Measurements from ENCODE around the gene CYFIP2. TPM values are rescaled to one million over a fixed set of nuclear protein-coding genes. Genes with fewer than 3 reads are reported as not detected.
A peak's percentile ranks its signal among the peaks of the same experiment; 100 is the strongest.

The CYFIP2 gene
- total RNA-seq, 4 donors from 2014 or later, result 4.2 to 10.3 (median 8.1) TPM

GRCh38 chr5:157324237-157324636 lies 58.3 kb downstream of the CYFIP2 start:
- Histone ChIP-seq H3K36me3 (peaks cover 0 to 7% (median 0%) of the 10 kb centered on the region in 3 donors), H3K9me3 (no peaks in the 10 kb centered on the region), H3K4me3 (no peak overlapping the region), H3K27ac (no peak overlapping the region), H3K27me3 (no peaks in the 10 kb centered on the region), H3K4me1 (peaks cover 0 to 9% (median 0%) of the 10 kb centered on the region in 3 donors)
- intact Hi-C loops (cut with DNase I), result loop anchor here (10.0 kb wide), 1 partner anchor 169 kb away; no protein-coding TSS in a partner anchor
- no peak for DNase-seq
- TF ChIP-seq CTCF (IDR thresholded peaks at IDR 0.05) (peak in 1 of 6 experiments; percentile 37), POLR2A (IDR thresholded peaks at IDR 0.05) (no peak)
- WGBS, 2 donors, result 90 to 91% methylated on average over 7 of the region's 7 CpGs

GRCh38 chr5:157326440-157327005 lies 60.6 kb downstream of the CYFIP2 start:
- TF ChIP-seq CTCF (IDR thresholded peaks at IDR 0.05) (no peak), POLR2A (IDR thresholded peaks at IDR 0.05) (no peak)
- H3K4me1 ChIP-seq, result peaks cover 0 to 9% (median 0%) of the 10 kb centered on the region in 3 donors
- H3K36me3 ChIP-seq, result peaks cover 0 to 12% (median 0%) of the 10 kb centered on the region in 3 donors
- H3K4me3 ChIP-seq, result no peak overlapping the region
- intact Hi-C loops (cut with DNase I), result loop anchor here (10.0 kb wide), 1 partner anchor 172 kb away; no protein-coding TSS in a partner anchor
- H3K27me3 ChIP-seq, result no peaks in the 10 kb centered on the region
- H3K27ac ChIP-seq, result no peak overlapping the region
- 71 to 87% methylated on average over 5 to 7 of the region's 7 CpGs for WGBS, 2 donors
- H3K9me3 ChIP-seq, result no peaks in the 10 kb centered on the region
- DNase-seq, result no peak

- TF ChIP-seq CTCF (IDR thresholded peaks at IDR 0.05) (no peak), POLR2A (IDR thresholded peaks at IDR 0.05) (no peak)
- no peak for DNase-seq
- intact Hi-C loops (cut with DNase I), result loop anchor here (10.0 kb wide), 1 partner anchor 173 kb away; no protein-coding TSS in a partner anchor
- no peaks in the 10 kb centered on the region for H3K9me3 ChIP-seq
- peaks cover 0 to 12% (median 0%) of the 10 kb centered on the region in 3 donors for H3K36me3 ChIP-seq
- WGBS, 2 donors, result 63 to 69% methylated on average over 2 to 3 of the region's 3 CpGs
- H3K27me3 ChIP-seq, result no peaks in the 10 kb centered on the region
- no peak overlapping the region for H3K27ac ChIP-seq
- no peak overlapping the region for H3K4me3 ChIP-seq
- H3K4me1 ChIP-seq, result peaks cover 0 to 9% (median 0%) of the 10 kb centered on the region in 3 donors
These were observed 61.8 kb downstream of the CYFIP2 start for GRCh38 chr5:157327771-157328170.

- intact Hi-C loops (cut with DNase I), result loop anchor here (10.0 kb wide), 1 partner anchor 174 kb away; no protein-coding TSS in a partner anchor
- TF ChIP-seq CTCF (IDR thresholded peaks at IDR 0.05), result peak; percentile 64 to 90 (median 84)
- TF ChIP-seq POLR2A (IDR thresholded peaks at IDR 0.05), result no peak
- WGBS, 2 donors, result 20% methylated on average over 12 of the region's 12 CpGs
These were observed 62.5 kb downstream of the CYFIP2 start for GRCh38 chr5:157328277-157328912.

GRCh38 chr5:157331807-157332206 lies 65.9 kb downstream of the CYFIP2 start:
- intact Hi-C loops (cut with DNase I), result no loop called here
- no peak for DNase-seq
- Histone ChIP-seq H3K36me3 (peaks cover 0 to 5% (median 0%) of the 10 kb centered on the region in 3 donors), H3K4me1 (peaks cover 0 to 25% (median 0%) of the 10 kb centered on the region in 3 donors), H3K27me3 (no peaks in the 10 kb centered on the region), H3K27ac (no peak overlapping the region), H3K4me3 (no peak overlapping the region), H3K9me3 (no peaks in the 10 kb centered on the region)
- WGBS, 2 donors, result 84 to 89% methylated on average over 3 of the region's 3 CpGs
- TF ChIP-seq CTCF (IDR thresholded peaks at IDR 0.05) (no peak), POLR2A (IDR thresholded peaks at IDR 0.05) (no peak)

More at GRCh38 chr5:157328277-157328912, 62.5 kb downstream of the CYFIP2 start:
- H3K36me3 ChIP-seq, result peaks cover 0 to 12% (median 0%) of the 10 kb centered on the region in 3 donors
- H3K27me3 ChIP-seq, result no peaks in the 10 kb centered on the region
- peak overlapping the region in 2 of 4 donors; percentile 7 to 42 for H3K4me3 ChIP-seq
- peak; percentile 9 for DNase-seq
- no peaks in the 10 kb centered on the region for H3K9me3 ChIP-seq
- no peak overlapping the region for H3K27ac ChIP-seq
- H3K4me1 ChIP-seq, result peaks cover 0 to 9% (median 0%) of the 10 kb centered on the region in 3 donors

All from esophagus squamous epithelium (tissue), 5 donors.